GM19025 (cell line): ENCODE measurements around the gene LMX1B.

ENCODE experiments used
- ATAC-seq: cut with Tn5 transposase; IDR thresholded peaks from one replicate; pipeline ENCODE4 v1.9.1; 2021; ENCODE audit warnings: mild to moderate bottlenecking, low read depth, moderate library complexity; ENCODE audit not compliant: unreplicated experiment

LMX1B gene

GRCh38 chr9:126692759-126693427 lies 79.2 kb downstream of the LMX1B start:
- no peak for ATAC-seq

GRCh38 chr9:126693428-126693944 lies 79.8 kb downstream of the LMX1B start:
- ATAC-seq, result no peak

GRCh38 chr9:126694206-126695081 lies 80.7 kb downstream of the LMX1B start:
- no peak for ATAC-seq

GRCh38 chr9:126695186-126695585 lies 81.5 kb downstream of the LMX1B start:
- ATAC-seq, result no peak

GRCh38 chr9:126695701-126696400 lies 82.1 kb downstream of the LMX1B start:
- ATAC-seq, result no peak

GRCh38 chr9:126696401-126697145 lies 82.8 kb downstream of the LMX1B start:
- ATAC-seq, result no peak

GRCh38 chr9:126697330-126697729 lies 83.6 kb downstream of the LMX1B start:
- no peak for ATAC-seq

- no peak for ATAC-seq
Observed at GRCh38 chr9:126698251-126698650, 84.5 kb downstream of the LMX1B start.

GRCh38 chr9:126698756-126699155 lies 85.0 kb downstream of the LMX1B start:
- no peak for ATAC-seq

- ATAC-seq, result no peak
Observed at GRCh38 chr9:126699401-126699881, 85.7 kb downstream of the LMX1B start.

GRCh38 chr9:126700296-126700695 lies 86.6 kb downstream of the LMX1B start:
- no peak for ATAC-seq

- ATAC-seq, result no peak
Observed at GRCh38 chr9:126700903-126701812, 87.4 kb downstream of the LMX1B start.

- ATAC-seq, result no peak
Observed at GRCh38 chr9:126701813-126702140, 88.0 kb downstream of the LMX1B start.

- no peak for ATAC-seq
Observed at GRCh38 chr9:126702151-126703001, 88.6 kb downstream of the LMX1B start.

GRCh38 chr9:126703002-126703865 lies 89.5 kb downstream of the LMX1B start:
- no peak for ATAC-seq

GRCh38 chr9:126703866-126704156 lies 90.1 kb downstream of the LMX1B start:
- no peak for ATAC-seq

- no peak for ATAC-seq
Observed at GRCh38 chr9:126704157-126704891, 90.6 kb downstream of the LMX1B start.
